Anterior cingulate cortex (tissue), 58 donors: ENCODE data around the gene EFHC2.
A peak's percentile ranks its signal among the peaks of the same experiment; 100 is the strongest.

ENCODE experiments used
- DNase-seq, 58 donors: peaks; one replicate each; lab custom pipeline; 2025; lab: John Stamatoyannopoulos, UW

EFHC2 gene, protein sequence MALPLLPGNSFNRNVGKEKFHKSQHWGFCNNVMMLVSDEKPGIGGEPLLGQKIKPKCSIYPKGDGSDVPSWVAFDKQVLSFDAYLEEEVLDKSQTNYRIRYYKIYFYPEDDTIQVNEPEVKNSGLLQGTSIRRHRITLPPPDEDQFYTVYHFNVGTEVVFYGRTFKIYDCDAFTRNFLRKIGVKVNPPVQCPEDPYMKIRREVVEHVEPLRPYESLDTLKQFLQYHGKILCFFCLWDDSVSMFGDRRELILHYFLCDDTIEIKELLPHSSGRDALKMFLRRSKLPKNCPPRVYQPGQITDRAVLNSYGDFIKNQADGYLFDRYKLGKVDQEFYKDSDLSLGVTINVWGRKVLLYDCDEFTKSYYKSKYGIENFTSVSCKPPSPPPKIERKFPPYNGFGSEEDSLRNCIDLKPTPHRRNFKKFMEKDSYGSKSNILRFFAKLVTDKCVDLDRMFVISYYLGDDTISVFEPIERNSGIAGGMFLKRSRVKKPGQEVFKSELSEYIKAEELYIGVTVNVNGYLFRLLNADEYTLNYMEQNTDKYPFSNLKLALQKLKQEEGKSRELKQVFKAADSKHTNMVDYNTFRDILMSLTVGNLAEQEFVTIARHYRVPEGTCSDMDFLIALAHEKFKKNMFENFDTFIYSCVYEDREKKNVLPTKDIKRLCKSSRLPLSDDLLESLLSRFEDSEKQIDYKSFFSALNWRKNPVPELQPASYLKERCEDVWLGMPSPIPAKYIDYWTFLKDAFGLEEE

DNA sequence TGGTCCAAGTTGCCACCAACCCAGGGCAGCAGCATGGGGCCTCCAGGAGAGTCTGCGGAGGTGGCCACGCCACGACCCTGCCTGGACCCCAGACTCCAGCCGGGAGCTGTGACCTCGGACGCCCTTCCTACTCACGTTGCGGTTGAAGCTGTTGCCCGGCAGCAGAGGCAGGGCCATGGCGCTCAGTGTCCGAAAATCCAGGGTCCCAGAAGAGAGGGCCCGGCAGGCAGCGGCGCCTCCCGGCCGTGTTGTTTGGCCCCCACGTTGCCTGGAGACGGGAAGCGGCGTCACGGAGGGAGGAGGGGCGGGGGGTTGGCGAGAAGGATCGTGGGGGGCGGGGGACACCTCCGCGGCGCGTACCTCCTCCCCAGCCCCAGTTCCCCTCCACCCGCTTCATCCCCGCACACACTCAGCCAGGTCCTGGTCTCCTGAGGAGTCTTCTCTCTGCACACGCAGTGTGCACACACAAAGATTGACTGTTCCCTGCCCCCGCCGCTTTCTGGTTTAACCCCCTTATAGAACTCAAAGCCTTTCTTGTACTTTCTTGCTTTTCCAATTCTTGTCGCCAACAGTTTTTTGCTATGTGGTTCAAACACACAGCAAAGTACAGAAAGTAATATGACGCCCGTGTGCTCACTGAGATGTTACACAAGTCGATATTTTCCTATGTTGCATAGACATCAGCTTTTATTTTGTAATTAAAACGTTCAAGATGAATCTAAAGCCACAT, at the start of gene EFHC2:
Gene EFHC2, minus strand, starts transcription at position 261 of the 730 bp plus-strand sequence. Its CDS starts 84 bp downstream, at position 177.
- DNase-seq: peak in 34 of 58 donors; percentile 0 to 25 (median 4)

DNA sequence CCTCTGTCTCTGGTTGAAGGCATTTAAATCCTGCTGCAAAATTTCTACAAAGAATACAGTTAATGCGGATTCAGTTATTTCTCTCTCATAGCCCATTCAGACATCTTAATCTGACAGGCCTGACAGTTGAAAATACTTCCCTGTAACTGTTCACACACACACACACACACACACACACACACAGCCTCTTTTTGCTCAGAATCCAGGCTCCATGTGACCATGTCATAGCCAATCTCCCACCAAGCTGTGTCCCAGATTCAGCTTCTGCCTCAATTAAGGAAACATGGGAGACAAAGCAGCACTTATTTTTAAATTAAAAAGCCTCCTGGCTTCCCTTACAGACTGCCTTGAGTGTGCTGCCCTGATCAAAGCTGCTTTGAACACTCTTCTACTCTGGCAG, 49.3 kb upstream of the EFHC2 start:
- peak in 31 of 58 donors; percentile 0 to 65 (median 6) for DNase-seq

DNA sequence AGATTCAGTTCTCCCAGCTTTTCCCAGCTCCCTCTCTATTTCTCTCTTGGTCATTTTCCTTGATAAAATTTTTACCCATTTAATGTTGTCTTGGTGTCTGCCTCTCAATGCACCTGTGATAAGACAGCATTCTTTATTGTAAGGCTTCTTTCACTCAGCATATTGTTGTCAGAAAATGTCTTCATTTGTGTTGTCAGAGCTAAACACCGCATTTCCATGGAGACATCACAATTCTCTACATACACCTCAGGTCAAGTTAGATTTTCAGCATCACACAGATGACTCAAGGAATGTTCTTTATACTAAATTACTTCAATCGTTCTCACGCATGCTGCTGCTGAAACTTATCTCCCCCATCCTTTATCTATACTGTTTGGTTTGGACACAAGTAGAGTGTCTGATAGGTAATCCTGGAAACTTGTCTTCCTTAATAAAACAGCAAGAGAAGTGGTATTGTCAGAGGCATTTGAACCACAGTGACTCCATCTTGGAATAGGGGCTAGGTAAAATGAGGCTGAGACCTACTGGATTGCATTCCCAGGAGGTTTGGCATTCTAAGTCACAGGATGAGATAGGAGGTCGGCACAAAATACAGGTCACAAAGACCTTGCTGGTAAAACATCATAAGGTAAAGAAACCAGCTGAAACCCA, 41.3 kb upstream of the EFHC2 start:
- no peak for DNase-seq

DNA sequence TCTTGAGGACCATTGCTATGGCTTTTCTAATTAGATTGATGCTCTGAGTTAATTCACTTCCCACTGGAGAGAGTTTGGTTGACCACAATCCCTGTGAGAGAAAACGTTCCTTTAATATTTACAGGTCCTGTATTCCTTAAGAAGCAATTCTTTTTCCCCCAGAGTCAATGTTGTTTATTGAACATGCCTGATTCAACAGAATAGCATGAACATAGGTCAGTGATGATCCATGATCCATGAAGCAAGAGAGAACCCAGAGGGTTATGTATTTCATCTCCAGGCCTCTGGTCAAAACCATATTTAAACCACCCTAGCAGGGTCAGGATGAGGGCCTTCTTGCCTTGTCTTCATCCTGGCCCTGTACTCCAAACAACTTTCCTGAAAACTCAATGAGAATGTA, 39.4 kb upstream of the EFHC2 start:
- DNase-seq: no peak

DNA sequence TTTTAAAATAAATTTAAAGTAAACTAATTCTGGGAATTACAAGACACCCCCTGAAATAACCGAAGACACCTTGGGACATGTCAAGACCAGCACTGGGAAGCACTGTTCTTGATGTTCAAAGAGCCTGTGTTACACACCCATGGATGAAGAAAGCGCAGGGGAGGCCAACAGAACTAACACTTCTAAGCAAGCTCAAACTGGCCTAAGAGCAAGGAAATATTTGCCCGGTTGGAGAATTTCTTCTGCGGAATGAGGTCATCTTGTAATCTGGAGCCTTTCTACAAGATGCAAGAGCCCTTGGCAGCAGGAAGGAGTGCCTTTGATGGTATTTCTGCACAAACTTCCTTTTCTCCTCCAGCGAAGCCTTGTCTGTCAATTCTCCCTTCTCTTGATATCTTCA, 9.3 kb upstream of the EFHC2 start:
- DNase-seq: no peak

DNA sequence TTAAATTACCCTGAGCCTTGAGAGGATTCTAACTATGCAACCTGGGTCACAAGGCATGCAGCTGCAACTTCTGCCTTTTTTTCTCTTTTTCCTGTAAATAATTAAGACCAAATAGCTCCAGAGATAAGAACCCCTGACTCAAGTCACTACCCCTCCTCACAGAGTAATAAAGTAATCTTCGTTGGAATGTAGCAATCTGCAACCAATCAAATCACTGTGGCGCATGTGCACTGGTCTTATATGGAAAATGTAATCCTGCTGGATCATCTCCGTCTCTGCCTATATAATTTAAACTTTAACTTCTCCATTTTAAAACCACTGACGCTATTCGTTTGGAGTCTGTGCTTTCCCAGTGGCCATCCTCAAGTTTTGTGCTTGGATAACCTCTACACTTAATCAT, 6.1 kb upstream of the EFHC2 start:
- DNase-seq: no peak

DNA sequence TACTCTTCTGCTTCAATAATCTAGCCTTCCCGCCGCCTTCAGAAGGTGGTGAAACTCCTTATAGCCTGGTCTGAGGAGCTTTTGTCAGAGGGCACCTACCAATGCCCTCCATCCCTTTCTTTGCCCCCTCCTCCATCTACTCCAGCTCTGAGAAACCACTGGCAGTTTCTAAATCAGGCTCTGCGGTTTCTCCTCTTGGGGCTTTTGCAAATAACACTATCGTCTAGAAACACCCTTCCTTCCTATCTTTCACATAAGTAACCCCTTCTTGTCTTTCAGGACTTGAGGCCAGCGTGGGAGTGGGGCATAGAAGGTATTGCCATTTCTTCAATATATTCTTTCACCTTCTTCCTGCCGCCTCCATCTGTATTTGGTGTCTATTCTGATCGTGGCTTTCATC, 1.2 kb upstream of the EFHC2 start:
- DNase-seq: no peak

DNA sequence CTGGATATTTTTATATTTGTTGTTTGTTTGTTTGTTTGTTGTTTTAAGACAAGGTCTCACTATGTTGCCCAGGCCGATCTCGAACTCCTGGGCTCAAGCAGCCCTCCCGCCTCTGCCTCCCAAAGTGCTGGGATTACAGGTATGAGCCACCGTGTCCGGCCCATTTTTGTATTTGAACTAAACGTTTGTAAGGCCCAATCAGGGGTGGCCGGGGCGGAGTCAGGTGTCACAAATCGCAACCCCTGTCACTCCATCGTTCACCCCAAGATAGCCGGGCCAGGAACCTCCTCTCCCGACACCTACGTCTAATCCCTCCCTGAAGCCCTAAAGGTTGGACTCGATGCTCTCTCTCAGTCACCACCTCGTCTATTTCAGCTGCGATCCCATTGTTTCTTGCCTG, 722 bp upstream of the EFHC2 start:
- peak in 1 of 58 donors; percentile 1 for DNase-seq

DNA sequence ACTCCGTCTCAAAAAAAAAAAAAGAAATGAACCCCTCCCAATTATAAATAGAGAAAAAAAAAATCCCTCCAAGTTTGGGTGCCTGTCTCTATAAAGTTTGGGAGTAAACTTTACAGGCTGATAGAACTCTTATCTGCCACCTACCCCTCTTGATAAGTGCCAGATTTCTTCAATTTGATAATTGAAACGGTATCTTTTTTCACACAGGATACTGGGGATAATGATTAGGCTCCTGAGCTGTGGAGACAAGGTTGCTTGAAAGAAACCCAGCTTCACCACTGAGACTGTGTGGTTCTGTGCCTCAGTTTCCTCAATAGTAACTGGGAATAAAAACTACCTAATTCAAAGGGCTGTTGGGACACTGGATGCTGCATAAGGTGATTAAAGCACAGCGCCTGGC, 606 bp downstream of the EFHC2 start:
- DNase-seq: no peak

DNA sequence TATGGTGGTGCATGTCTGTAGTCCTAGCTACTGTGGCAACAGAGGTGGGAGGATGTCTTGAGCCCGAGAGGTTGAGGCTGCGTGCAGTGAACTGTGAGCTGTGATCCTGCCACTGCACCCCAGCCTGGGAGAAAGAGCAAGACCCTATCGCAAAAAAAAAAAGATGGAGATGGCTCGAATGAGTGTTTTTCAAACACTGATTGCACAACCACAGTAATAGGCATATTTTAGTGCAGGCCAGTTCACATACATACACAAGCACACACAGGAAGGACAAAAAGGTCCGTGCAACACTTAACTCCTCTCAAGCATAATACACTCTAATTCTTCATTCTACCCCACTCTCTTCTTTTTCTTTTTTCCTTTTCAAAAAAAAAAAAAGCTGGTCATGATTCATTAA, 5.1 kb downstream of the EFHC2 start:
- no peak for DNase-seq

DNA sequence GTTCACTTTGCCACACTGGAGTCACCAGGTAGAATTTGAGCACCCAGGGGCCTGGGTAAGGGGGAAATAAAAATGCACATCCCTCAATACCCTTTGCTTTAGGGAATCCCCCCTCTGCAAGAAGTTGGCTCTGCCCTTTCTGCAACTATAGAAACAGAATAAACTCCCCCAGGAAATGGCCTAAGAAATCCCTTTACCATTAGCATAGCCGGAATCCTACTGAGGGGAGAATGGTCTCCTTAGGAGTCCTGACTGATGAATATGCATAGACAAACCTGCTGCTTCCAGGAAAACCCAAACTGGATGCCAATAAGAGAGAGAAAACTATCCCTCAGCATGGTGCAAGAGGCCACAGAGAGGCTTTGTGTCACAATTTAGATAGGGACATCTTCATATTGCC, 11.0 kb downstream of the EFHC2 start:
- DNase-seq: no peak

DNA sequence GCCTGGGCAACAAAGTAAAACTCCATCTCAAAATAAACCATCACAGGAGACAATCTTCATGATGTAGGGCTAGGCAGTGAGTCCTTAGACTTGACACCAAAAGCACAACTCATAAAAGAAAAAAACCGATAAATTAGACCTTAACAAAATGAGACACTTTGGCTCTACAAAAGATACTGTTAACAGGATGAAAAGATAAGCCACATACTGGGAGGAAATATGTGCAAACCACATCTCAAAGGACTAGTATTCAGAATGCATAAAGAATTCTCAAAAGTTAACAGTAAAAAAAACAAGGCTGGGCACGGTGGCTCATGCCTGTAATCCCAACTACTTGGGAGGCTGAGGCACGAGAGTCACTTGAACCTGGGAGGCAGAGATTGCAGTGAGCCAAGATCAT, 13.2 kb downstream of the EFHC2 start:
- no peak for DNase-seq

DNA sequence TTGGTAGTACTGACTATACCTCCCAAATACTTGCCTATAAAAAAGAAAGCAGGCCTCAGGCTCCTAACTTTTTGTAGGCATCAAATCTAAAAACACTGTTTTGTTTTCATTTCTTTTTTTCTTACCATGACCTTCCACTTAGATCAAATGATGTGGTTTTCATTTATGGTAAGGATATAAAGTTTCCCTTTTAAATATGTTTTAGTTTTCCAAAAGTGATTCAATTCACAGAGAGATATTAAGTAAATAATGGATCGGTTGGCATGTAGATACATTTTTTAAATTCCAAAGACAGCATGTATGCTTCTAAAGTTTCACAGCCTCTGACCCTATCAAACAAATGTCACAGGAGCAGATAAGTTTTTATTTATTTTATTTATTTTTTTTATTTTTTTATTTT, 23.9 kb downstream of the EFHC2 start:
- DNase-seq: no peak

DNA sequence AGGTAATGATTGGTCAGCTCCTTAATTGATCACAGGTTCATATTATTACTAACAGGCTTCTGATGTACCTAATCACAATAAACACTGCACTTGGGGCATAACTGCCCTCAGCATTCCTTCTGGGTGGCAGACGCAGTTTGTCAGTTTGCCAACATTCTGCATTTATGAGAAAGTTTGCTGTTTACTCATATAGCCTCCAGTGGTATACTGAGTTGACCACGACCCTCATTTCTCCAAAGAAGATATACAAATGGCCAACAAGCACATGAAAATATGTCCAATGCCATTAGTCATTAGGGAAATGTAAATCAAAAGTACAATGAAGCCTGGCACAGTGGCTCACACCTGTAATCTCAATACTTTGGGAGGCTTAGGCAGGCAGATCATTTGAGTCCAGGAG, 26.3 kb downstream of the EFHC2 start:
- DNase-seq: no peak

DNA sequence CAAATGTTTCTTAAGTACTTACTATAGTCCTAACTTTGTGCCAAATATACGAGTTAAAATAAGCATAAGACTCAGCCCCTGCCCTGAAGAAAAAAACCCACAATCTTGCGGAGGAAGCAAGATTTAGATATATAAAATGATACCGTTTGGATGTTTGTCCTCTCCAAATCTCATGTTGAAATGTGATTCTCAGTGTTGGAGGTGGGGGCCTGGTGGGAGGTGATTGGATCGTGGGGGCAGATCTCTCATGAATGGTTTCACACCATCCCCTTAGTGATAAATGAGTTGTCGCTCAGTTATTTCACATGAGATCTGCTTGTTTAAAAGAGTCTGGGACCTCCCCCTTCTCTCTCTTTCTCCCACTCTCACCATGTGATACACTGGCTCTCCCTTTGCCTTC, 28.7 kb downstream of the EFHC2 start:
- no peak for DNase-seq

DNA sequence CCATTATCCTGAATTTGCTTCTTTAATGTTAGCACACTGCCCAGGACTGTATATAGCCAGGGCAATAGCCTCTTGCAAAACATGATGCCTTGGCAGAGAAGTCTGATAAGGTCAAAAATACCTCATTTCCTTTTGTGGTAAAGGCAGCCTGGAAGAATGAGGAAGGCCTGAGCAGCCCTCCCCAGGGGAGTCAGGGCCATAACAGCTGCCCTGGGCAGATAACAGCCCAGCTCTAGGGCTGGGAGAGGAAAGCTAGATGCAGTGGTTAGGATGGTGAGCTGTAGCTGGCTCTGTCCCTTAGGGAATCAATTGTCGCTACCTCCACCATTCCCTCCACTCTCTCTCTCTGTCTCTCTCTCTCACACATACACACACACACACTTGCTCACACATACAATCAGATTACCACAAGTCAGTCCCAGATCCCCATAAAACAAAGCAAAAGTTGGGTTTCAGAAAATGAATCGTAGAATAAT, 29.2 kb downstream of the EFHC2 start:
- peak in 3 of 58 donors; percentile 0 to 1 (median 0) for DNase-seq

DNA sequence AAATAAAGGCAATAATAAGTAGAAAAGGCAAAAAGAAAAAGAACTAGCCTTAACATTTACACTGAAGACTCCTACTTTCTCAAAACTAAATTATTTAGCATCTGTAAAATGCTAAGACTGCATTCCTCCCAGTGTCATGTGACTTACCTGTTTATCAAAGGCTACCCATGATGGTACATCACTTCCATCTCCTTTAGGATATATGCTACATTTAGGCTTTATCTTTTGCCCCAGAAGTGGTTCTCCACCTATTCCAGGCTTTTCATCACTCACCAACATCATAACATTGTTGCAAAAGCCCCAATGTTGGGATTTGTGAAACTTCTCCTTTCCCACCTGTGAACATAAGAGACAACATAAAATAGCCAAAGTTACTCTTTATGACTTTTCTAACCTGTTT, 31.1 kb downstream of the EFHC2 start:
- no peak for DNase-seq

DNA sequence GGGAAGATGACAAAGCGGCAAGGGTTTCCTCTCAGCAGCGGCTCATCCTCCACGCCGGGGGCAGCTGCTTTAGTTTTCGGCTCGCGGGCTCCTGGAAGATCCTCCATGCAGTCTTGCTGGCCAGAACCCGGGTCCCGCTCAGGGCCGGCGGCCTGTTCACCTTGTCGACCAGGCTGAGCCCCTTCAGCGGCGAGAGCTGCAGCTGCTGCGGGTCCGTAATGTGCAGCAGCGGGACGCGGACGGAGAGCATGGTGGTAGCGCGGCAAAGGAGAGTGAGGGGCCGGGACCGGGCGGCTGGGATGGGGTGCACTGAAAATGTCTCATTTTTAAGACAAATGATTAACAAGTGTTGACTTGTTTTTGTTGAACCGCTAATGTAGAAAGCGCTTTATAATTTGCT, 33.2 kb downstream of the EFHC2 start:
- DNase-seq: no peak

DNA sequence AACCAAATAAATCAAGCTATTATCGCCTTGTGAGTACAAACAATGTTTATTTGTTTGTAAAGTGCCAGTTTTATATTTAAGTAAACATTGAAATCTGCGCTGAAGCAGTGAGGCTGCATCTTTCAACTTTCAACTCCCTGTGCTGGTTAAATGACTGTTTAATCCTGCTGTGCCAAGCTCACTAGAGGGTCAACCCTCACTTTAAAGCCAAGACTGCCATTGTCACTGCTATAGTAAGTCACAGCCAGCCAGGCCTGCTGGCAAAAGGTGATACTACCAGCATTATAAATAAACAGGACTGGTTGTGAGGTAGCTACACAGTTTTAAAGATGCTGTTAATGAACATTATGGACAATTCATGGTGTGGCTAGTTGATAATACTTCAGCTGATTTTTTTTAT, 34.6 kb downstream of the EFHC2 start:
- no peak for DNase-seq

DNA sequence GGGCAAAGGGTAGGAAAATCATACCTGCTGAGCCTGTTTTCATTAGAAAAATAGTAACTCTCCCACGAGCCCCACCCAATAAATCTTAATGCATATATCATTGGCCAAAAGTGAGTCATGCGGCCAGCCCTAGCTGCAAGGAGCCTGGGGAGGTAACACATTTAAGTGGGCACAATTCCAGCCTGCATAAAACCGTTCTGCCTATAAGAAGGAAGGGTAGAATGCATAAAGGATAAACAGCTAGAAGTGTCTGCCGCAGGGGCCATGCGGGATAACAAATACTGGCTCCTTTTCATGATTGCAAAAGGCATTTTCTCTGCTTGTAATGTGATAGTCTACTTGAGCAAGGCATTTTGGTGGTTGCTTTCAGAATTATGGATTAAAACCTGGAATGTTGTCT, 37.1 kb downstream of the EFHC2 start:
- no peak for DNase-seq

DNA sequence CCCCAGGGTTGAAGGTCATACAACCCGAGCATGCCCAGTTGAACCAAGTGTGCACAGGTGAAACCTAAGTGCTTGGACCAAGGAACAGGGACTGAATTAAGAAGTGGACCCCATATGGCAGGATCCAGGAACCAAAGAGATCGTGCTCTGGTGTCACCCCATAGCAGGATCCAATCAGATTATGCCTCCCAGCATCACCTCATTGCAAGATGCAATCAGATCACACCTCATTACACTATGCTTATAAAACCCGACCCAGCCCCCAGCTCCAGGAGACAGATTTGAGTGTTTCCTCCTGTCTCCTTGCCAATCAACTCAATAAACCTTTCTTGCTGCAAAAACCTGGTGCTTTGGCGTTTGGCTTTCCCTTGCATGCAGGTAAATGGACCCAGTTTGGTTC, 37.6 kb downstream of the EFHC2 start:
- DNase-seq: no peak
